Activated T-helper 1 cell treated with anti-CD3 and anti-CD28 coated beads, Interleukin-12 subunit alpha, Interleukin-12 subunit beta, Interleukin-2, Interleukin-4 antibody, amounts not matched to agents 30 ng/mL and 10 ng/mL and 1 ng/mL, durations not matched to agents 14 hours and 24 hours and 36 hours (primary cell): ENCODE data around the gene CCDC88C. TPM values are rescaled to one million over a fixed set of nuclear protein-coding genes. Genes with fewer than 3 reads are reported as not detected.

ENCODE experiments used
- DNase-seq: peaks from one replicate; pipeline ENCODE4 v3.0.0; 2021; ENCODE audit warnings: low spot score
- H3K27ac Mint-ChIP-seq: one replicate; pipeline ENCODE4 v1.8.0; 2021; ENCODE audit warnings: mild to moderate bottlenecking, mixed read lengths
- H3K27me3 Mint-ChIP-seq: one replicate; pipeline ENCODE4 v1.8.0; 2022; ENCODE audit warnings: mild to moderate bottlenecking, moderate library complexity, mixed read lengths; ENCODE audit not compliant: insufficient read depth
- H3K36me3 Mint-ChIP-seq: one replicate; pipeline ENCODE4 v1.8.0; 2021; ENCODE audit warnings: low read depth, mixed read lengths
- H3K4me1 Mint-ChIP-seq: one replicate; pipeline ENCODE4 v1.8.0; 2021; ENCODE audit warnings: low read depth, mixed read lengths
- H3K4me3 Mint-ChIP-seq: one replicate; pipeline ENCODE4 v1.8.0; 2021; ENCODE audit warnings: mild to moderate bottlenecking, moderate library complexity, mixed read lengths
- H3K9me3 Mint-ChIP-seq: one replicate; pipeline ENCODE4 v1.8.0; 2021; ENCODE audit warnings: mixed read lengths
- intact Hi-C: fragments of 100-400 bp; cut with micrococcal nuclease; formaldehyde crosslinking; loops from one replicate; pipeline ENCODE4 v1.15.1; 2024
- total RNA-seq: library from RNA; stranded (reverse); gene quantifications from 2 replicates; pipeline ENCODE4 v1.2.3, GENCODE V29; 2022

CCDC88C gene
- total RNA-seq, 1 donor from 2014 or later = 85.9 TPM

- peak overlapping the region; percentile 44 for H3K27ac Mint-ChIP-seq
- no peaks in the 10 kb centered on the region for H3K27me3 Mint-ChIP-seq
- peaks cover 60% of the 10 kb centered on the region for H3K36me3 Mint-ChIP-seq
- no peak for DNase-seq
- H3K4me3 Mint-ChIP-seq = no peak overlapping the region
- H3K9me3 Mint-ChIP-seq = no peaks in the 10 kb centered on the region
- intact Hi-C loops = no loop called here
- H3K4me1 Mint-ChIP-seq = no peaks in the 10 kb centered on the region
Measured at GRCh38 chr14:91291786-91292405, 125.7 kb downstream of the CCDC88C start.

GRCh38 chr14:91290986-91291385 is 126.6 kb downstream of the CCDC88C start:
- DNase-seq = no peak
- no peaks in the 10 kb centered on the region for H3K27me3 Mint-ChIP-seq
- peaks cover 6% of the 10 kb centered on the region for H3K4me1 Mint-ChIP-seq
- no peak overlapping the region for H3K27ac Mint-ChIP-seq
- H3K36me3 Mint-ChIP-seq = peaks cover 58% of the 10 kb centered on the region
- no peak overlapping the region for H3K4me3 Mint-ChIP-seq
- H3K9me3 Mint-ChIP-seq = no peaks in the 10 kb centered on the region
- intact Hi-C loops = no loop called here

GRCh38 chr14:91289464-91289863 is 128.2 kb downstream of the CCDC88C start:
- Mint-ChIP-seq H3K4me1 (peaks cover 21% of the 10 kb centered on the region), H3K4me3 (no peak overlapping the region), H3K27ac (no peak overlapping the region), H3K36me3 (peaks cover 64% of the 10 kb centered on the region), H3K27me3 (no peaks in the 10 kb centered on the region), H3K9me3 (no peaks in the 10 kb centered on the region)
- intact Hi-C loops = no loop called here
- DNase-seq = no peak

- Mint-ChIP-seq H3K4me3 (no peak overlapping the region), H3K4me1 (peaks cover 25% of the 10 kb centered on the region), H3K27ac (no peak overlapping the region), H3K36me3 (peaks cover 65% of the 10 kb centered on the region), H3K27me3 (no peaks in the 10 kb centered on the region), H3K9me3 (no peaks in the 10 kb centered on the region)
- no peak for DNase-seq
- intact Hi-C loops = no loop called here
Measured at GRCh38 chr14:91288876-91289275, 128.7 kb downstream of the CCDC88C start.

- no peak overlapping the region for H3K4me3 Mint-ChIP-seq
- H3K27me3 Mint-ChIP-seq = no peaks in the 10 kb centered on the region
- H3K27ac Mint-ChIP-seq = peak overlapping the region; percentile 32
- intact Hi-C loops = loop anchor here (1.0 to 2.0 kb wide), 5 partner anchors 32 to 383 kb away; no protein-coding TSS in a partner anchor
- DNase-seq = peak; percentile 66
- no peaks in the 10 kb centered on the region for H3K9me3 Mint-ChIP-seq
- peaks cover 68% of the 10 kb centered on the region for H3K36me3 Mint-ChIP-seq
- H3K4me1 Mint-ChIP-seq = peaks cover 25% of the 10 kb centered on the region
Measured at GRCh38 chr14:91286530-91286937, 131.1 kb downstream of the CCDC88C start.

GRCh38 chr14:91284791-91285548 is 132.7 kb downstream of the CCDC88C start:
- no peak overlapping the region for H3K4me3 Mint-ChIP-seq
- H3K4me1 Mint-ChIP-seq = peaks cover 25% of the 10 kb centered on the region
- H3K27me3 Mint-ChIP-seq = no peaks in the 10 kb centered on the region
- H3K27ac Mint-ChIP-seq = peak overlapping the region; percentile 68
- intact Hi-C loops = no loop called here
- no peaks in the 10 kb centered on the region for H3K9me3 Mint-ChIP-seq
- DNase-seq = no peak
- peaks cover 62% of the 10 kb centered on the region for H3K36me3 Mint-ChIP-seq

- intact Hi-C loops = no loop called here
- H3K4me1 Mint-ChIP-seq = peaks cover 25% of the 10 kb centered on the region
- no peaks in the 10 kb centered on the region for H3K9me3 Mint-ChIP-seq
- no peak overlapping the region for H3K4me3 Mint-ChIP-seq
- H3K36me3 Mint-ChIP-seq = peaks cover 58% of the 10 kb centered on the region
- no peak for DNase-seq
- H3K27me3 Mint-ChIP-seq = no peaks in the 10 kb centered on the region
- peak overlapping the region; percentile 72 for H3K27ac Mint-ChIP-seq
Measured at GRCh38 chr14:91284146-91284790, 133.4 kb downstream of the CCDC88C start.

- no peaks in the 10 kb centered on the region for H3K9me3 Mint-ChIP-seq
- H3K27ac Mint-ChIP-seq = peak overlapping the region; percentile 40
- no peaks in the 10 kb centered on the region for H3K27me3 Mint-ChIP-seq
- no peak for DNase-seq
- no peak overlapping the region for H3K4me3 Mint-ChIP-seq
- peaks cover 25% of the 10 kb centered on the region for H3K4me1 Mint-ChIP-seq
- intact Hi-C loops = no loop called here
- peaks cover 54% of the 10 kb centered on the region for H3K36me3 Mint-ChIP-seq
Measured at GRCh38 chr14:91283666-91284065, 134.0 kb downstream of the CCDC88C start.

- no peaks in the 10 kb centered on the region for H3K27me3 Mint-ChIP-seq
Measured at GRCh38 chr14:91282954-91283645, 134.5 kb downstream of the CCDC88C start.

GRCh38 chr14:91281346-91281745 is 136.3 kb downstream of the CCDC88C start:
- Mint-ChIP-seq H3K9me3 (no peaks in the 10 kb centered on the region), H3K36me3 (peaks cover 62% of the 10 kb centered on the region), H3K4me1 (peaks cover 23% of the 10 kb centered on the region), H3K27ac (no peak overlapping the region), H3K27me3 (no peaks in the 10 kb centered on the region), H3K4me3 (no peak overlapping the region)
- intact Hi-C loops = no loop called here
- DNase-seq = no peak

More at GRCh38 chr14:91282954-91283645, 134.5 kb downstream of the CCDC88C start:
- Mint-ChIP-seq H3K4me1 (peaks cover 25% of the 10 kb centered on the region), H3K36me3 (peaks cover 56% of the 10 kb centered on the region), H3K4me3 (no peak overlapping the region), H3K27ac (peak overlapping the region; percentile 79), H3K9me3 (no peaks in the 10 kb centered on the region)
- intact Hi-C loops = no loop called here
- DNase-seq = no peak

- H3K4me1 Mint-ChIP-seq = peaks cover 10% of the 10 kb centered on the region
- DNase-seq = no peak
- H3K27me3 Mint-ChIP-seq = no peaks in the 10 kb centered on the region
- intact Hi-C loops = no loop called here
- no peak overlapping the region for H3K27ac Mint-ChIP-seq
- H3K36me3 Mint-ChIP-seq = peaks cover 52% of the 10 kb centered on the region
- no peak overlapping the region for H3K4me3 Mint-ChIP-seq
- no peaks in the 10 kb centered on the region for H3K9me3 Mint-ChIP-seq
Measured at GRCh38 chr14:91280129-91280528, 137.5 kb downstream of the CCDC88C start.

GRCh38 chr14:91279354-91279753 is 138.3 kb downstream of the CCDC88C start:
- no peak for DNase-seq
- Mint-ChIP-seq H3K27ac (no peak overlapping the region), H3K4me1 (peaks cover 3% of the 10 kb centered on the region), H3K27me3 (no peaks in the 10 kb centered on the region), H3K4me3 (no peak overlapping the region), H3K36me3 (peaks cover 49% of the 10 kb centered on the region), H3K9me3 (no peaks in the 10 kb centered on the region)
- intact Hi-C loops = no loop called here

GRCh38 chr14:91278383-91278715 is 139.3 kb downstream of the CCDC88C start:
- H3K27ac Mint-ChIP-seq = no peak overlapping the region
- no peak for DNase-seq
- H3K4me1 Mint-ChIP-seq = no peaks in the 10 kb centered on the region
- H3K27me3 Mint-ChIP-seq = no peaks in the 10 kb centered on the region
- H3K4me3 Mint-ChIP-seq = no peak overlapping the region
- intact Hi-C loops = no loop called here
- peaks cover 42% of the 10 kb centered on the region for H3K36me3 Mint-ChIP-seq
- no peaks in the 10 kb centered on the region for H3K9me3 Mint-ChIP-seq
